Liver (tissue), 9 donors: ENCODE results near the gene TRIM59. TPM values are rescaled to one million over a fixed set of nuclear protein-coding genes. Genes with fewer than 3 reads are reported as not detected.

Source experiments
- DNase-seq: peaks from one replicate; pipeline ENCODE4 v3.0.0-alpha.2; 2017; ENCODE audit warnings: low spot score
- H3K27ac ChIP-seq, 2 donors: one replicate each; pipeline ENCODE4 v1.7.0; 2013; ENCODE audit warnings: inconsistent platforms in 2 of 2, low read length in 2 of 2, control low read depth in 1 of 2, low read depth in 1 of 2, mild to moderate bottlenecking in 1 of 2
- H3K27me3 ChIP-seq, 4 donors: one replicate each; pipeline versions ENCODE4 v1.6.1 to v1.7.0; 2013; ENCODE audit warnings: low read length in 3 of 4, inconsistent platforms in 1 of 4, mild to moderate bottlenecking in 1 of 4, moderate library complexity in 1 of 4; ENCODE audit not compliant: control insufficient read depth in 4 of 4, insufficient read depth in 4 of 4
- H3K36me3 ChIP-seq, 4 donors: one replicate each; pipeline versions ENCODE4 v1.6.1 to v1.7.0; 2013; ENCODE audit warnings: low read length in 3 of 4, mild to moderate bottlenecking in 3 of 4, low read depth in 1 of 4, moderate library complexity in 1 of 4; ENCODE audit not compliant: control insufficient read depth in 4 of 4, insufficient read depth in 3 of 4
- H3K4me1 ChIP-seq, 4 donors: one replicate each; pipeline versions ENCODE4 v1.6.1 to v1.7.0; 2013; ENCODE audit warnings: low read length in 3 of 4, mild to moderate bottlenecking in 3 of 4, moderate library complexity in 1 of 4; ENCODE audit not compliant: control insufficient read depth in 4 of 4, insufficient read depth in 4 of 4
- H3K4me3 ChIP-seq, 3 donors: one replicate each; pipeline versions ENCODE4 v1.6.1 to v1.7.0; 2013; ENCODE audit warnings: low read length in 3 of 3, control low read depth in 1 of 3, low read depth in 1 of 3, mild to moderate bottlenecking in 1 of 3
- H3K9ac ChIP-seq, 2 donors: one replicate each; pipeline ENCODE4 v1.7.0; 2013; ENCODE audit warnings: low read length in 2 of 2, mild to moderate bottlenecking in 2 of 2, moderate library complexity in 2 of 2, control low read depth in 1 of 2, low read depth in 1 of 2
- H3K9me3 ChIP-seq, 4 donors: one replicate each; pipeline versions ENCODE4 v1.6.1 to v1.7.0; 2013; ENCODE audit warnings: low read length in 3 of 4; ENCODE audit not compliant: control insufficient read depth in 4 of 4
- ATF3 ChIP-seq: IDR thresholded peaks from 2 replicates; pipeline ENCODE4 v1.6.1; 2016; ENCODE audit warnings: antibody characterized with exemption
- CTCF ChIP-seq: fragments of 150-350 bp; IDR thresholded peaks from 2 replicates; pipeline ENCODE4 v1.5.1; 2017; ENCODE audit warnings: improper control_type of control experiment, low read depth, low read length; ENCODE audit not compliant: missing input control
- FOXA1 ChIP-seq: IDR thresholded peaks from 2 replicates; pipeline ENCODE4 v1.6.1; 2016; ENCODE audit warnings: antibody characterized with exemption
- FOXA2 ChIP-seq: IDR thresholded peaks from 2 replicates; pipeline ENCODE4 v1.6.1; 2016; ENCODE audit warnings: antibody characterized with exemption
- GABPA ChIP-seq, 2 donors: IDR thresholded peaks in 1 of 2; conservative IDR thresholded peaks in 1 of 2; 2 replicates each; pipeline ENCODE4 v1.6.1; 2016; ENCODE audit warnings: antibody characterized with exemption in 2 of 2, mild to moderate bottlenecking in 1 of 2, moderate library complexity in 1 of 2
- HNF4A ChIP-seq, 2 donors: conservative IDR thresholded peaks; 2 replicates each; pipeline ENCODE4 v1.6.1; 2016; ENCODE audit warnings: antibody characterized with exemption in 2 of 2, mild to moderate bottlenecking in 2 of 2
- HNF4G ChIP-seq: IDR thresholded peaks from 2 replicates; pipeline ENCODE4 v1.6.1; 2016; ENCODE audit warnings: antibody characterized with exemption
- JUND ChIP-seq, 2 donors: IDR thresholded peaks; 2 replicates each; pipeline ENCODE4 v1.6.1; 2016; ENCODE audit warnings: antibody characterized with exemption in 2 of 2
- MAX ChIP-seq: IDR thresholded peaks from 2 replicates; pipeline ENCODE4 v1.6.1; 2016; ENCODE audit warnings: antibody characterized with exemption
- NR2F2 ChIP-seq: IDR thresholded peaks from 2 replicates; pipeline ENCODE4 v1.6.1; 2016; ENCODE audit warnings: antibody characterized with exemption
- RAD21 ChIP-seq, 2 donors: IDR thresholded peaks; 2 replicates each; pipeline ENCODE4 v1.6.1; 2016; ENCODE audit warnings: antibody characterized with exemption in 2 of 2, mild to moderate bottlenecking in 2 of 2
- REST ChIP-seq: IDR thresholded peaks from 2 replicates; pipeline ENCODE4 v1.6.1; 2016; ENCODE audit warnings: antibody characterized with exemption, mild to moderate bottlenecking
- SP1 ChIP-seq: IDR thresholded peaks from 2 replicates; pipeline ENCODE4 v1.6.1; 2018; ENCODE audit warnings: antibody characterized with exemption, mild to moderate bottlenecking
- YY1 ChIP-seq: IDR thresholded peaks from 2 replicates; pipeline ENCODE4 v1.6.1; 2016; ENCODE audit warnings: antibody characterized with exemption, mild to moderate bottlenecking
- ZBTB33 ChIP-seq: IDR thresholded peaks from 2 replicates; pipeline ENCODE4 v1.6.1; 2016; ENCODE audit warnings: antibody characterized with exemption
- WGBS: extraction: QIAGEN DNeasy Blood & Tissue Kit; methylation state at CpG from one replicate; pipeline ENCODE4 v1.1.7; 2013; 5-methylcytosine and 5-hydroxymethylcytosine counted together
- polyA plus RNA-seq, 2 donors: library from polyadenylated mRNA; stranded (reverse) in 1 of 2; unstranded in 1 of 2; fragments of 200-250 nt in 1 of 2; fragments of >200 nt in 1 of 2; fragmentation: Nextera tagmentation in 1 of 2; extraction: Ambion mirVana in 1 of 2; gene quantifications; one replicate each; pipeline versions ENCODE4 v1.2.1 to v1.2.3, GENCODE V29; 2013 to 2015
- total RNA-seq, 2 donors: library from RNA; depleted of rRNA; stranded (reverse); fragments of >200 nt; gene quantifications; one replicate each; pipeline ENCODE4 v1.2.3, GENCODE V29; 2014
- donor health status: healthy.
- donor health status: healthy.
- donor health status: healthy.
- donor health status: healthy.
- donor health status: healthy.

Gene TRIM59
- total and polyA plus RNA-seq, 4 donors: 0.18 to 33.3 (median 0.87) TPM

DNA sequence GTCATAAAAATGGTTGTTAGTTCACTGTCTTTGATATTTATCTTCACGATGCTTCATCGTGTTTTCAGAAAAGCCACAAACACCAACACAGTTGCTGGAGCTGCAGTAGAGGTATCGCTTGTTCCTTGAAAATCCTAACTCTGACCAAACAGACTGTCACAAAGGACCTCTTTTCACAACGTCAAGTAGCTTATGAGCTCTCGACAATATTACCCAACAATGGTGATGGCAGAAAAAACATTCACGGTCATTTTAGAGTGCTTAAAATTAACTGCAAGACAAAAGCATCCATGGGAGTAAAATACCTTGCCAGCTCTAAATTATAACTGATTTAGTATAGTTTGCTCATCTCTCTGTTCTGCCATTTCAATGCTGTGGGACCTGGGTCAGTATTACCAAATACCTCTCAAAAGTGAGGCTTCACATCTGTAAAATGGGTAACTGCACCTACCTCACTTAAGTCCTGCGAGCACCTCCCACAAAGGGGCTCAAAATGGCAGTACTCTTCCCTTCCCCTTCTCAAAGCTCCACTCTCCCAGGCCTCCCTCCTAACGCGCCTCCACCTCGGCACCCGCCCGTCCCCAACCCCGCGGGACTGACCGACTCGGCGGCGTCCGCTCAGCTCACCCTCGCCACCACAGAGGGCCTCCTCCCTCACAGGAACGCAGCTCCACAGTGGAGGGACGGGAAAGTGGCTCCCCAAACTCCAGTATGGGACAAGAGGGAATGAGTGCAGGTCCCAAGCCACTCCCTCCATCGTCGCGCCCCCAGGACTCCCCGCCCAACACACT lies 546 bp downstream of the TRIM59 start:
- peaks cover 2 to 9% (median 5%) of the 10 kb centered on the region in 4 donors for H3K4me1 ChIP-seq

More for the DNA sequence above, 546 bp downstream of the TRIM59 start:
- no peak for DNase-seq
- Histone ChIP-seq H3K4me3 (peak overlapping the region; percentile 47 to 75 (median 52)), H3K27ac (peak overlapping the region in 1 of 2 donors; percentile 47), H3K9me3 (peaks cover 0 to 1% (median 0%) of the 10 kb centered on the region in 4 donors), H3K36me3 (no peaks in the 10 kb centered on the region), H3K9ac (no peak overlapping the region), H3K27me3 (peaks cover 0 to 2% (median 0%) of the 10 kb centered on the region in 4 donors)
- no peak for TF ChIP-seq ATF3
- TF ChIP-seq CTCF: no peak
- no peak for TF ChIP-seq FOXA2
- TF ChIP-seq RAD21 (IDR thresholded peaks at IDR 0.05): no peak
- no peak for TF ChIP-seq NR2F2
- TF ChIP-seq JUND (IDR thresholded peaks at IDR 0.05): no peak
- no peak for TF ChIP-seq GABPA (IDR thresholded peaks at IDR 0.05 in 1 of 2, conservative IDR thresholded peaks at IDR 0.05 in 1 of 2)
- no peak for TF ChIP-seq YY1
- no peak for TF ChIP-seq MAX
- no peak for TF ChIP-seq FOXA1
- TF ChIP-seq HNF4A (conservative IDR thresholded peaks at IDR 0.05): no peak
- TF ChIP-seq ZBTB33: no peak
- TF ChIP-seq SP1: no peak
- no peak for TF ChIP-seq HNF4G
- no peak for TF ChIP-seq REST
- WGBS: 13% methylated on average over 26 of the region's 26 CpGs
